Activated CD4-positive, alpha-beta T cell treated with anti-CD3 and anti-CD28 coated beads for 4 hours (primary cell): ENCODE measurements around the gene BRI3BP.
"Not testable (repeated sequence)": the region's sequence is repeated elsewhere in the genome, so short reads cannot be mapped to it uniquely, and the experiment has no call there.

ENCODE experiments used
- DNase-seq, 2 donors: peaks; one replicate each; pipeline ENCODE4 v3.0.0-alpha.2; 2020

BRI3BP gene

GRCh38 chr12:124975276-124975675 is 18.2 kb upstream of the BRI3BP start:
- DNase-seq: no peak

- DNase-seq: no peak
Observed at GRCh38 chr12:124976999-124977398, 16.4 kb upstream of the BRI3BP start.

GRCh38 chr12:124979568-124979967 is 13.9 kb upstream of the BRI3BP start:
- no peak for DNase-seq

- DNase-seq: no peak
Observed at GRCh38 chr12:124980098-124980892, 13.2 kb upstream of the BRI3BP start.

GRCh38 chr12:124986876-124987275 is 6.6 kb upstream of the BRI3BP start:
- DNase-seq: not testable (repeated sequence)

GRCh38 chr12:124992874-124993625 is 395 bp upstream of the BRI3BP start:
- peak; percentile 82 to 83 for DNase-seq

GRCh38 chr12:124994437-124994975 is 1.1 kb downstream of the BRI3BP start:
- no peak for DNase-seq

- DNase-seq: no peak
Observed at GRCh38 chr12:124995200-124995961, 1.9 kb downstream of the BRI3BP start.

GRCh38 chr12:124998705-124999104 is 5.3 kb downstream of the BRI3BP start:
- DNase-seq: no peak

- no peak for DNase-seq
Observed at GRCh38 chr12:125001636-125002035, 8.2 kb downstream of the BRI3BP start.

GRCh38 chr12:125003021-125003420 is 9.6 kb downstream of the BRI3BP start:
- no peak for DNase-seq

GRCh38 chr12:125004621-125005020 is 11.2 kb downstream of the BRI3BP start:
- no peak for DNase-seq

- DNase-seq: no peak
Observed at GRCh38 chr12:125005652-125006051, 12.2 kb downstream of the BRI3BP start.

- DNase-seq: no peak
Observed at GRCh38 chr12:125006365-125006764, 12.9 kb downstream of the BRI3BP start.

- DNase-seq: no peak
Observed at GRCh38 chr12:125013816-125014442, 20.5 kb downstream of the BRI3BP start.

GRCh38 chr12:125014526-125014925 is 21.1 kb downstream of the BRI3BP start:
- no peak for DNase-seq

GRCh38 chr12:125015680-125016310 is 22.4 kb downstream of the BRI3BP start:
- DNase-seq: no peak

GRCh38 chr12:125017801-125018200 is 24.4 kb downstream of the BRI3BP start:
- no peak for DNase-seq

GRCh38 chr12:125018356-125018755 is 24.9 kb downstream of the BRI3BP start:
- no peak for DNase-seq

- no peak for DNase-seq
Observed at GRCh38 chr12:125021096-125021495, 27.7 kb downstream of the BRI3BP start.

- DNase-seq: no peak
Observed at GRCh38 chr12:125021771-125022170, 28.3 kb downstream of the BRI3BP start.

- DNase-seq: no peak
Observed at GRCh38 chr12:125023065-125023464, 29.6 kb downstream of the BRI3BP start.
